SK-MEL-5 (cell line): ENCODE data around the gene DCAF5. TPM values are rescaled to one million over a fixed set of nuclear protein-coding genes. Genes with fewer than 3 reads are reported as not detected.

Experiments used
- DNase-seq: peaks from one replicate; pipeline ENCODE4 v3.0.0-alpha.2; 2016; ENCODE audit warnings: low read depth, low spot score
- in situ Hi-C: cut with HindIII; loops from 2 replicates; pipeline ENCODE4 v1.10.0; 2016; ENCODE audit warnings: low sequenced_read_pairs, high pct_unique_total_duplicates, low pct_unique_long_range_greater_than_20kb
- total RNA-seq: library from RNA; depleted of rRNA; stranded (reverse); fragments of >200 nt; shearing (Covaris generic); gene quantifications from 2 replicates; pipeline ENCODE4 v1.2.3, GENCODE V29; 2014

Gene DCAF5
- total RNA-seq, 1 experiment from 2014 or later = 13.6 TPM

- DNase-seq = no peak
- in situ Hi-C loops = no loop called here
Observed at GRCh38 chr14:69059658-69060623, 93.0 kb downstream of the DCAF5 start.

DNA sequence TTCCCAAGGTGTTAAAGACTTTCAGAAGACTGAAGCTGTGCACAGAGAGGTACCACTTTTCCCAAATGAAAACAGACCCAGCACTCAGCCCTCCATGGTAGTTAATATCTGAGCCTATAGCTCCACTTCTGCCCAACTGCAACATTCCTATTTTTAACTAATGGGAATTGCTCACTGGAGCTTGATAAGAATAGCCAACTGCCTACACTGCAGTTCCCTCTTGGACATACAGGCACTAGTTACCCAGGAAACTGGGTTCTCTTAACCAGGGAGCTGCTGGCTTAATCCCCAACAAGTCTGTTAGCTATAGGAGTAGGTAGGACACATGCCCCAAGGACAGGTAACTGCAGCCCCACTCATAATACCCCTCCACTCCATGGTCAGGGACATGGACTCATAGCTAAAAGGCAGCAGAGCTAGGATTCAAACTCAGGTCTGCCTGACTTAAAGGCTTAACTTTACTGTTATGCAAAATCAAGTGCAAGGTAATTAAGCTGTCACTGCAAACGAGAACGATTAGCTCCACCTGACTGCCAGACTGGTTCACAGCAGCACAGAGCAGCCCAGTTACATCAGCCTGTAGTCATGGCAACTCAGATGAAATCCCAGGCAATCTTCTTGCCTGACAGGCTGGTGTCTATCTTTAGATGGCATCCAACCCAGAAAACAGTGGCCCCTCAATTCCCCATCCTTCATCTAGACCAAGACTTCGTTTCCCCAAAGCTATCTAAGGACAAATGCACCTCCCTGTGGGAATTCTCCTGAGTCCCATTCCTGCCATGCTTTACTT, 96.7 kb downstream of the DCAF5 start:
- DNase-seq = no peak
- in situ Hi-C loops = no loop called here

DNA sequence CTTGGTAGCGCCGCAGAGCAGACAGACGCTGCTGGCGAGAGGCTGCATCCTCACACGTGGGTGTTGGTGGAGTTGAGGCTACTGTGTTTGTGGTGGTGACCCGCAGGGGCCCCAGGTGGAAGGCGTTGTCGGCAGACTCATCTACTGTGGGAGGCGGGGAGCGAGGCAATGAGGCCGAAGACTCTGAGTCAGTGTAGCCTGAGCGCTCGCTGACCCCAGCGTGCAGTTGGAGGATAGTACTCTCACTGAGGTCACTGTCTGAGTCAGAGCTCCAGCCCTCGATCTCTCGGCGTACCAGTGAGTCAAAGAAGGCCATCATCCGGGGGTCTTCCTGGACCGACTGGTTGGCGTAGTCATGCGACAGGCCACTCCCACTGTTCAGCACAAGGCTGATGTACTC, 97.8 kb downstream of the DCAF5 start:
- DNase-seq = no peak
- in situ Hi-C loops = no loop called here

DNA sequence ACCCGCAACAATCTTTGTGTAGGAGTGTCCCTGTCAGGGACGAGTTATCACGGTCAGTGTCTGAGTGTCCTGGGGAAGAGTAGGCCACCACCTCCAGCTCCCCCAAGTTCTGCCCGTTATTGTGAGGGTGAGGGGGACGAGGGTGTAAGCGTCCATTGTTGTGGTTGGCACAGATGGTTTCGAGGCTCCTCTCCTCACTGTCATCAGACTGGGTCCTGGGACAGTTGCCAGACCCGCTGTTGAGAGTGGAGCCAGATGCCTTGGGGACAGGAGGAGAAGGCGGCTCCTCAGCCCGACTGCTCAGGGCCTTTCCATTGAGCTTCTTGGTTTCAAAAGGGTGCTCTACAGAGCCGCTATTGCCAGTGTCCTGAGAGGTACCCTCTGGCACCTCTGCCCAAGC, 98.9 kb downstream of the DCAF5 start:
- in situ Hi-C loops = no loop called here

DNA sequence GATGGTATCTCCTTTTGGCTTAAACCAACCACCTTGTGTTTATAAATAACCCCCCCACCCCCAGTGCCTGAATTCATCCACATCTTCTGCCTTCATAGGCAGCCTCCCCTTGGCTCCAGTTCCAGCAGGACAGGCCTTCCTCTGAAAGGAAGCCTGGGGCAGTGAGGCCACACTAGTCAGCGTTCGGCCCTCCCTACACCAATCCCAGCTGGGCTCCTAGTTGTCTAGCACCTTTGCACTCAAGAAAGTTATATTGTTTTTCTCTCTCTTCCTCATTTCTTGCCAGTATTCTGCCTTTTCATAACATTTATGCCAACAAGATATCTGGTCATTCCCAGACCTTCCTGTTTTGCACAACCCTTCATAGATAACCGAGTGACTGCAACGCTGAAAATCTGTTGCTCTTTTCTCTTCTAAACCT, 100.7 kb downstream of the DCAF5 start:
- DNase-seq = no peak

More for the DNA sequence above, 98.9 kb downstream of the DCAF5 start:
- no peak for DNase-seq

DNA sequence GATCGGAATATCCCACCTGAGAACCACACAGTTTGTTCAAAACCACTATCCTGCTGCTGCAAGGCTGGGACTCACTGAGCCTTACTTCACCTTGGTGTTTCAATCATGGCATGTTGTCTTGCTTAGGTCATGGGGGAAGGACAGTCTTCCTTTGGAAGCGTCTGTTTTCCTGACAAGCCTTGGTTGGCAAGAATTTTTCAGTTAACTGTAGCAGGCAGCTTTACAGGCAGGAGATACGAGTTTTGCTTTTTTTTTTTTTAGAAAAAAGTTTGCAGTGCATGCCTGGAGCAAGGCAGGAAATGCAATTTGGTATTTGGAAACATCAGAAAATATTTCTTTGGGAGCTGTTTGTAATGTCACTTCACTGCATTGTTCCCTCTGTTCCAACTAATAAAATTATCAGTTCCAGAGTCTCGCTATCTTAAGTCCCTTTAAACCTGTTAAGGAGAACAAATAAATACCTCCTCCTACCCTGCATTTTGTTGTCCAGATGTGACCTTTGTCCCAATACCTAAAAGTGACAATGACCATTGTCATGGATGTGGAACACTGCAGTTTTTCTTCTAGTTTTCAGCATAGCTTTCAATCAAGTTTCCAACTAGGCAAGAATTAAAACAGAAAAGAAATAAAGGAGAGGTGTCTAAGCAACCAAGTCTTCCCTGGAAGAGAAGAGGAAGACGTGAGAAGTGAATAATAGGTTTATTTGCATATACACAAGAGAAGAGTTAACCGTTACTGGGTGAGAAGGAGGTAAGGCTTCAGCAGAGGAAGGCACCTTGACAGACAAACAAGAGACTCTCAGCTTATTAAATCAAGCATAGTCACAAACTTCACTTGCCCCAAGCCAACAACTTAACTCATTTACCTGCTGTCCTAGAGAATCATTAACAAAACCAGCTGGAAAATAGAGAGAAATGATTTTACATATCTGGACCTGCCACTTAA, 102.4 kb downstream of the DCAF5 start:
- in situ Hi-C loops = no loop called here
- no peak for DNase-seq

More for the DNA sequence above, 100.7 kb downstream of the DCAF5 start:
- in situ Hi-C loops = no loop called here

DNA sequence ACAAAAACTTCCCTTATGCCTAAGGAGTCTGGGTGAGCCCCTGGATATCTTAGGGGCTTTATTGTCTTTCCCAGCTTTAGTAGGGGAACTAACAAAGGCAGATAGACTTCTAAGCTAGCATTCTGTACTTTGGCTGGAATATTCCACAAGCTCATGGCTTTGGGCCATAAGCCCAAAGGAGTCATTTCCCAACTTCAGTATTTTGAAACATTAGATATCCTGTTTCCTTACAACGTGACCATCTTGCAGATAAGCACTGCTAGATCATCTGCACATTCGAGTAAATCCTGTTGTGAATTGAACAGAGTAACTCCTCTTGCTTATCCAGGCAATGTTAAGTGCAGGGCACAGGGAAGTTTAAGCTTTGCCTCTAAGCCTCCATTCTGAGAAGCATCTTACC, 103.2 kb downstream of the DCAF5 start:
- no peak for DNase-seq
- in situ Hi-C loops = no loop called here

DNA sequence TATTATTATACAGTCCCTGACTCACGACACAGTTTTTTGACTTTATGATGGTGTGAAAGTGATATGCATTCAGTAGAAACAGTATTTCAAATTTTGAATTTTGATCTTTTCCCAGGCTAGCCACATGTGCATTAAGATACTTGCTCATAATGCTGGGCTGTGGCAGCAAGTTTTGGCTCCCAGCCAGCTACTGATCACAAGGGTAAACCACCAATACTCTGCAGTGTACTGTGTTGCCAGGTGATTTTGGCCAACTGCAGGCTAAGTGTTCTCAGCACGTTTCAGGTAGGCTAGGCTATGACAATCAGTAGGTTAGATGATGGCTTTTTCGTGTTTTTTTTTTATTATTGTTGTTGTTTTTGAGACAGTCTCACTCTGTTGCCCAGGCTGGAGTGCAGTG, 104.5 kb downstream of the DCAF5 start:
- peak; percentile 30 for DNase-seq
- in situ Hi-C loops = no loop called here

GRCh38 chr14:69047255-69047654, 105.7 kb downstream of the DCAF5 start:
- in situ Hi-C loops = no loop called here
- no peak for DNase-seq

DNA sequence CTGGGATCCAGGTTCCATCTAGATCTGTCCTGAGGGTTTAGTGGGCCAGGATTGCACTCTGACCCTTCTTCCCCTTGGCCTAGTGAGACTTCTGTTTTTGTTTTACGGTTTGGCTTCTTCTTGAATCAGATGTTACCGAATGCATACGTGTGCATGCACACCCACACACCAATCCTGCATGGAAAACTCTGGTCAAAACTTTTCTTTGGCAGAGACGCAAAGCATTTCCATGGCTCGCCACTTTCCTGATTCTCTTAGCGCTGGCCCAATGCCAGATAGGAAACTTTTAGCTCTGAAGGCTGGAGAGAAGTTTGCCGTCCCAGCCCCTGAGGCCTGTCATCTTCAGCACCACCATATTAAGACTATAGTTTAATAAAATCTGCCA, 106.5 kb downstream of the DCAF5 start:
- no peak for DNase-seq
- in situ Hi-C loops = no loop called here

DNA sequence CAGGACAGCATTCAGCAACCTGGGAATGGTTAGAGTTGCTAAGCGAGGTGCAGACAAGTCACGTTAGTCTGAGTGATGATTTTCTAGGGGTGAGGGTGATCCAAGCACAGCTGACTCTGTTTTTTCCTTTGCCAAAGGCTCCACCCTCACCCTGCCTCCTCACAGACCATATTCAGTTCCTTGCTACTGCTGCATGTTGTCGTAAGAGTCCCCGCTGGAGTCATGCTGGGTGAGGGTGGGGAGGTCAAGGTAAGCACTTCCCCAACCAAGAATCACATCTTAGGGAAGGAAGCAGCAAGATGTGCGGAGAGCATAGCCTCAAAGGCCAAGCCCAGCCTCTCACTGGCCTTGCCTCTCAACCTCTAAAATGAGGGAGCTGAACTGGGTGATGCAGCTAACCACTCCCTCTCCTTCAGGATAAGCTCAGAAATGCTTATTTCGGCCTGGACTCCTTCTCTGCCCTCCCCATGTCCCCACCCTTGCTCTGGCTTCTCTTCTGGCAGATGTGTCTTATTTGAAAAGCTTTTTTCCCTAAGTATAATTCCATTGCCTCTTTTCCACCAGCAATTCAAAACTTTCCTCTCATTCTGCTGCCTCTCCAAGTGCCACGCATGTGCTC, 107.0 kb downstream of the DCAF5 start:
- in situ Hi-C loops = no loop called here
- DNase-seq = no peak

GRCh38 chr14:69044965-69045555, 107.9 kb downstream of the DCAF5 start:
- no peak for DNase-seq
- in situ Hi-C loops = no loop called here

- in situ Hi-C loops = no loop called here
- DNase-seq = no peak
Observed at GRCh38 chr14:69044296-69044695, 108.6 kb downstream of the DCAF5 start.

DNA sequence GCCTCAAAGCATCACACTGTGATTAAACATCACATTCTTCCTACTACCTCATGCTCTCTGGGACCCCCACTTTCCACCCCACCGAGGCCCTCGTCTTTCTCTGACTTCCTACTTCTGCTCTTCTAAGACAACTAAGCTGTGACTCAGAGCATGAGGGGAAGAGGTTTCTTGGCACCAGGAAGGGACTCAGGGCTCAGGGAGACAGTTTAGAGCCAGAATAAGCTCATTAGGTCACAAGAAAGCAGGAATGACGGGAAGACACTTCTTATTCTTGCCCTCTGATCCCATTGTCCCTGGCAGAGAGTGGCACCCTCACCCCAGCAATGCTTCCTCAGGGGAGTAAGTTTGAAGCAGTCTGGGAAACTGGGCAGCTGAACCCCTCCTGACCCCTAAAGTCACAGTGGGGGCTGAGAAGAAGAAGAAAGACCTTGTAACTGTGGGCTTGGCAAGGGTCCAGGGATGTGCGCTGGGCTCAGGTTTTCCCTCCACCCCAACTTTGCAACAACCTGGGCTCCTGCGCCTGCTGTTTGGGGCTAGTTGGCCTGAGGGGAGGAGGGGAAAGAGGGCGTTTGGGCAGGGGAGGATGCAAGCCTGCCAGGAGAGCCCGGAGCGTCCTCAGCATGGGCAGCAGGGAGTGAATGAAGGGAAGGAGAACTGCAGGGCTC, 109.2 kb downstream of the DCAF5 start:
- in situ Hi-C loops = no loop called here
- DNase-seq = no peak

DNA sequence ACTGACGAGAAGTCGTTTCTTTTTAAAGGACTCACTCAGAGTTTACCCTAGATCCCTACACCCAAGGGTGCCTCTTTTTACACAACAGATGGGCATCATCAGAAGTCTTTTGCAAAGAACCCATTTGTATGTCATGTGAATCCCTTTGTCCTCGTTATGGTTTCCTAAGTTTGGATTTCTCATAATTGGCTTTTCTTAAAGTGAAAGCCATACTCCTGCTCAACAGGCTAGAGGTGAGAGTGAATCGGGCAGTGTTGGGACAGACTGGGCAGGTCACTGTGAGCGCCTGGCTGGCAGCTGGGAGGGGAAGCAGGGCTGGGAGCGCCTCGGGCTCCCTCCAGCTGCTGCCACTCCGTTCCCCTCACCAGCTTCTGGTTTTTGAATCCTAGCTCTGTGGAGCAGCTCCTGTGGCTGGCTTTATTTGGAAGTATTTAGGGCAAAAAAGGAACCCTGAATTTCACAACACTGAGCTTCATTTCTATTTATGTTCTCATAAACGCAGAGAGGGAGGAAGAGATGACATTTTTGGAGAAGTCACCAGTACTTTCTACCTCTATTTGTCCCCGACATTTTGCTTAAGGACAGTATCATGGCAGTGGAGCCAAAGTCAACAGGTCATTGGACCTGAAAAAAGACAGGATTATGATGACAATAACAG, 110.0 kb downstream of the DCAF5 start:
- in situ Hi-C loops = no loop called here
- no peak for DNase-seq

DNA sequence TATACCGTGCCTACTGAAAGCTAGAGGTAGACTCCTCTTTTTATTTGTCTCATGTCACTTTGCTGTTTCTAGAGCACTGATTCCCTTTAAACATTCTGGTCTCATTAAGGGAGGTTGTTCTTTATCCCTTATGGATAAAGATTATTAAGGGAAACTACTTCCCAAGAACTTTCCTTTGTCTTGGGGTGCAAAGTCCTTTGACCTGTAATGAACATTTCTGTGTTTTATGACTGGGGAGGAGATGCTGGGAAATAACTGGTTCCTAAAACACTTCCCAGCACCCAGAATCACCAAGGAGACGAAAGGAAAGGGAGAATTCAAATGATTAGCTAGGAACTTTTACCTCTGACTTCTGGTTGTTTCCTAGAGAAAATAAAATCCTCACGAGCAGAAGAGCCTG, 110.6 kb downstream of the DCAF5 start:
- no peak for DNase-seq
- in situ Hi-C loops = no loop called here
